OCI-LY7 (cell line): ENCODE results near the gene SUPT3H. TPM values are rescaled to one million over a fixed set of nuclear protein-coding genes. Genes with fewer than 3 reads are reported as not detected.

Experiments used
- BruUV-seq: library from RNA; stranded (reverse); fragments of 400-500 nt; replicated peaks from 2 replicates; lab custom pipeline; 2021; lab: Mats Ljungman, UMichigan
- CTCF ChIA-PET: fragments of 300-600 bp; sonication (Branson Sonifier 250); formaldehyde crosslinking; loops from one replicate; lab custom pipeline; 2022; ENCODE audit warnings: antibody characterized with exemption; ENCODE audit not compliant: unreplicated experiment; lab: Charles Lee
- POLR2A ChIA-PET: fragments of 300-600 bp; sonication (Branson Sonifier 250); formaldehyde crosslinking; loops from one replicate; lab custom pipeline; 2022; ENCODE audit warnings: antibody characterized with exemption; lab: Charles Lee
- DNase-seq: peaks from one replicate; pipeline ENCODE4 v3.0.0-alpha.2; 2015; ENCODE audit warnings: low spot score
- H2AFZ ChIP-seq: fragments of 200-600 bp; sonication (generic), shearing (Covaris generic); 2 replicates; pipeline ENCODE4 v1.6.1; 2014; ENCODE audit warnings: mild to moderate bottlenecking, antibody characterized with exemption, low read length, moderate library complexity
- H3K27ac ChIP-seq: fragments of 200-600 bp; sonication (generic); 2 replicates; pipeline ENCODE4 v1.5.1; 2014; ENCODE audit warnings: mixed run types, low read depth, mild to moderate bottlenecking, moderate library complexity, low read length, inconsistent platforms; ENCODE audit not compliant: poor library complexity, severe bottlenecking
- H3K36me3 ChIP-seq: fragments of 200-600 bp; sonication (generic); 2 replicates; pipeline ENCODE4 v1.6.1; 2014; ENCODE audit warnings: mild to moderate bottlenecking, antibody characterized with exemption, low read length, moderate library complexity, mixed read lengths; ENCODE audit not compliant: insufficient read depth
- H3K4me1 ChIP-seq: fragments of 200-600 bp; sonication (generic); 2 replicates; pipeline ENCODE4 v1.5.1; 2014; ENCODE audit warnings: mild to moderate bottlenecking, low read length; ENCODE audit not compliant: insufficient read depth, poor library complexity, severe bottlenecking
- H3K4me2 ChIP-seq: fragments of 200-600 bp; sonication (generic); 2 replicates; pipeline ENCODE4 v1.6.1; 2014; ENCODE audit warnings: mild to moderate bottlenecking, low read length
- H3K4me3 ChIP-seq: fragments of 200-600 bp; sonication (generic); 2 replicates; pipeline ENCODE4 v1.5.1; 2014; ENCODE audit warnings: mild to moderate bottlenecking, low read depth, low read length; ENCODE audit not compliant: poor library complexity, severe bottlenecking
- H3K79me2 ChIP-seq: fragments of 200-600 bp; sonication (generic); 2 replicates; pipeline ENCODE4 v1.6.1; 2016; ENCODE audit warnings: low read depth, mild to moderate bottlenecking, low read length, moderate library complexity, mixed read lengths; ENCODE audit not compliant: insufficient read depth
- H3K9me2 ChIP-seq: fragments of 200-600 bp; sonication (generic); 2 replicates; pipeline ENCODE4 v1.6.1; 2016; ENCODE audit warnings: mild to moderate bottlenecking, low read length, mixed read lengths; ENCODE audit not compliant: insufficient read depth
- H3K9me3 ChIP-seq: fragments of 200-600 bp; sonication (generic); 2 replicates; pipeline ENCODE4 v1.6.1; 2014; ENCODE audit warnings: mild to moderate bottlenecking, mixed run types, low read length, mixed read lengths
- H4K20me1 ChIP-seq: fragments of 200-600 bp; sonication (generic); 2 replicates; pipeline ENCODE4 v1.6.1; 2014; ENCODE audit warnings: mild to moderate bottlenecking, antibody characterized with exemption, low read length, moderate library complexity, mixed read lengths; ENCODE audit not compliant: insufficient read depth
- EZH2phosphoT487 ChIP-seq: fragments of 200-600 bp; sonication (generic); IDR thresholded peaks from 2 replicates; pipeline ENCODE4 v1.6.1; 2018; ENCODE audit warnings: low read depth, borderline replicate concordance, mild to moderate bottlenecking, mixed run types, antibody characterized with exemption, low read length, moderate library complexity, mixed read lengths
- intact Hi-C: fragments of 100-400 bp; cut with micrococcal nuclease; formaldehyde crosslinking; loops from one replicate; pipeline ENCODE4 v1.10.0; 2022; ENCODE audit not compliant: unreplicated experiment
- total RNA-seq, 2 experiments: library from RNA; depleted of rRNA in 1 of 2; stranded (reverse); fragments of >200 nt in 1 of 2; shearing (Covaris generic) in 1 of 2; gene quantifications; 2 replicates each; pipeline ENCODE4 v1.2.3, GENCODE V29; 2014 to 2022
- TF ChIP-seq, protein P1 (sequence below): fragments of 200-600 bp; sonication (generic); conservative IDR thresholded peaks from 2 replicates; pipeline ENCODE4 v1.5.1; 2014; ENCODE audit warnings: mild to moderate bottlenecking, antibody characterized with exemption, low read length, moderate library complexity, mixed read lengths

Gene SUPT3H
- total RNA-seq, 2 experiments from 2014 or later: 1.1 to 7.1 TPM

DNA sequence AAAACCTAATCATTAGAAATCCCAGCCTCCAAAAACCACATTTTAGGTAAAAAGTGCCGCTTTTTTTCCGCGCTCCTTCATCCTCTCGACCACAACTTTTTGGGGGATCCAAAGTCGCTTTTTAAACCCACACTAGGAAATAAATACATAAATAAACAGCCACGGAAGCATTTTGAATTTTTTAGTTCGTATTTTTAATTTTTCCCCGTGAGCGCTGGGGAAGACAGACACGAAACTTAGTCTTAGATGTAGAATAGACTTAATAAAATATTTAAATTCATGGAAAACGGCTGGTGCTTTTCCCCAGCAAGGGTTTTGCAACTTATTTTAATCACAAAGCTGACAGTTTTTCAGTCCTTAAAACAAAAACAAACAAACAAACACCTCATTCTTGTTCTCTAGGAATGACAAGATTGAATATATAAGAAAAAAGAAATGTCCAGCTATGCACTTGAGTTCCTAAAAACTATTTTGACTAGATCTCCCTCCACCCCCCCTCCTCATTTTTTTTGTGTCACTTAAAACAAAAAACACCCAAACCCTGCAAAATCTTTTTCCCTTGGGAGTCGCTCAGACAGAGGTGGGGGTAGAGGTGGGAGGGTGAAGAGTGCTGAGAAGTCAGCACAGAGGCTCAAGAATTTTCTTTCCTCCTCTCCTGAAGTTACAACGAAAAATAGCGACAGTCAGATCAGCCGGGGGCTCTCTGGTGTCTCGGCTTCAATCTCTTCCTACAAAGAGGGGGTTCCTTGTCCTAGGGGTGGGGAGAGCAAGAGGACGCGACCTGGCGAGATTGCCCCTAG, 43.4 kb upstream of the SUPT3H start:
- H3K9me2 ChIP-seq: no peaks in the 10 kb centered on the region
- H3K4me2 ChIP-seq: peak overlapping the region; percentile 70
- BruUV-seq: no TSS peak
- no peaks in the 10 kb centered on the region for H3K79me2 ChIP-seq
- peaks cover 28% of the 10 kb centered on the region for H3K4me1 ChIP-seq
- no peak overlapping the region for H3K27ac ChIP-seq
- TF ChIP-seq EZH2phosphoT487: peak; percentile 62
- TF ChIP-seq, protein P1, sequence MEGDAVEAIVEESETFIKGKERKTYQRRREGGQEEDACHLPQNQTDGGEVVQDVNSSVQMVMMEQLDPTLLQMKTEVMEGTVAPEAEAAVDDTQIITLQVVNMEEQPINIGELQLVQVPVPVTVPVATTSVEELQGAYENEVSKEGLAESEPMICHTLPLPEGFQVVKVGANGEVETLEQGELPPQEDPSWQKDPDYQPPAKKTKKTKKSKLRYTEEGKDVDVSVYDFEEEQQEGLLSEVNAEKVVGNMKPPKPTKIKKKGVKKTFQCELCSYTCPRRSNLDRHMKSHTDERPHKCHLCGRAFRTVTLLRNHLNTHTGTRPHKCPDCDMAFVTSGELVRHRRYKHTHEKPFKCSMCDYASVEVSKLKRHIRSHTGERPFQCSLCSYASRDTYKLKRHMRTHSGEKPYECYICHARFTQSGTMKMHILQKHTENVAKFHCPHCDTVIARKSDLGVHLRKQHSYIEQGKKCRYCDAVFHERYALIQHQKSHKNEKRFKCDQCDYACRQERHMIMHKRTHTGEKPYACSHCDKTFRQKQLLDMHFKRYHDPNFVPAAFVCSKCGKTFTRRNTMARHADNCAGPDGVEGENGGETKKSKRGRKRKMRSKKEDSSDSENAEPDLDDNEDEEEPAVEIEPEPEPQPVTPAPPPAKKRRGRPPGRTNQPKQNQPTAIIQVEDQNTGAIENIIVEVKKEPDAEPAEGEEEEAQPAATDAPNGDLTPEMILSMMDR: no peak
- ChIA-PET POLR2A (no interaction called here), CTCF (no interaction called here)
- intact Hi-C loops: loop anchor here (5.0 to 10.0 kb wide), 3 partner anchors 44 to 504 kb away; partner anchors contain the start of gene SUPT3H
- H2AFZ ChIP-seq: no peak overlapping the region
- DNase-seq: no peak
- H3K36me3 ChIP-seq: no peaks in the 10 kb centered on the region
- no peaks in the 10 kb centered on the region for H3K9me3 ChIP-seq
- H3K4me3 ChIP-seq: no peak overlapping the region
- H4K20me1 ChIP-seq: no peaks in the 10 kb centered on the region

DNA sequence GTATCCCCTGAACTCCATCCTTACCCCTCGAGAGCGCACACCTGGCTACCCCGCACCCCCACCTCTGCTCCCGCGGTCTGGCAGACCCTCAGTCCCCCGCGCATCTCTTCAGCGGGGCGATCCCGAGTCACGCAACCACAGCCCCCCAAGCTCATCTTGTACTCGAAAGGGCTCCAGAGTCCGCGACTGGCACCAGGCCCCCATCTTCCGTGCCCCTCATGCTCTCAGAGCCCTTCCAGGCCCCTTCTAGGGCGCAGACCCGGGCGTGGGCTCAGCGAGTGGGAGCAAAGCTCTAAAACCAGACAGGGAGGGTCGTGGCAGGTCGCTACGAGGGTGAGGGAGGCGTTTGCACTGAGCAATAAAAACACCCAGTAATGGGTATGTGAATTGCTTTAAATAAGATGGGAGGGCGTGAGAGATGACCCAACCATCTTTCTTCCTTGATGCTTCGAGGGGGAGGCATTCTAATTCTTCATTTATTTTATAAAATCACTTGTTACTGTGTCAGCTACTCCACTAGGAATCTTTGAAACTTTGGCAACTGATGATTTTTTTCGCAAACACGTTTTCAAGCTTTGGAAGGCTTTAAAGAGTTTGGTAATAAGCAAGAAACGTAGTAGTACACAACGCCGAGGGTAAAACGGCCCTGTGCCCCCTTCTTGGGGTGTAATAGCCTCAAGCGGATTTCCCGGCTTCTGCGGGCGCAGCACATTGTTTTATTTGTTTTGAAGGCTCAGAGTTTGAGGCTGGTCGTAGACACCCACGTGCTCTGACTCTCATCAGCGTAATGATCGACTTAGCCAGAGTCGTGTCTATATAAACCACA, 42.6 kb upstream of the SUPT3H start:
- intact Hi-C loops: loop anchor here (5.0 to 10.0 kb wide), 3 partner anchors 43 to 505 kb away; partner anchors contain the start of gene SUPT3H
- Histone ChIP-seq H3K4me1 (peaks cover 23% of the 10 kb centered on the region), H2AFZ (no peak overlapping the region), H3K4me2 (no peak overlapping the region), H3K4me3 (no peak overlapping the region), H4K20me1 (no peaks in the 10 kb centered on the region), H3K79me2 (no peaks in the 10 kb centered on the region), H3K27ac (no peak overlapping the region), H3K9me3 (no peaks in the 10 kb centered on the region), H3K9me2 (no peaks in the 10 kb centered on the region), H3K36me3 (no peaks in the 10 kb centered on the region)
- ChIA-PET POLR2A (interaction anchor here (0.7 kb wide), 1 partner anchor 772 kb away, joined by 3 read pairs; no protein-coding TSS in a partner anchor), CTCF (interaction anchor here (0.5 kb wide), 1 partner anchor 491 kb away, joined by 4 read pairs; no protein-coding TSS in a partner anchor)
- BruUV-seq: no TSS peak
- DNase-seq: no peak
- TF ChIP-seq, protein P1: no peak
- no peak; the same call in 1 of the 2 replicates for TF ChIP-seq EZH2phosphoT487
